HG03066 (cell line): ENCODE results near the gene SHISA5.
"Not testable (repeated sequence)": the region's sequence is repeated elsewhere in the genome, so short reads cannot be mapped to it uniquely, and the experiment has no call there.

Experiments used
- ATAC-seq: cut with Tn5 transposase; IDR thresholded peaks from one replicate; pipeline ENCODE4 v1.9.1; 2021; ENCODE audit warnings: low read depth; ENCODE audit not compliant: unreplicated experiment

The SHISA5 gene, protein sequence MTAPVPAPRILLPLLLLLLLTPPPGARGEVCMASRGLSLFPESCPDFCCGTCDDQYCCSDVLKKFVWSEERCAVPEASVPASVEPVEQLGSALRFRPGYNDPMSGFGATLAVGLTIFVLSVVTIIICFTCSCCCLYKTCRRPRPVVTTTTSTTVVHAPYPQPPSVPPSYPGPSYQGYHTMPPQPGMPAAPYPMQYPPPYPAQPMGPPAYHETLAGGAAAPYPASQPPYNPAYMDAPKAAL

DNA sequence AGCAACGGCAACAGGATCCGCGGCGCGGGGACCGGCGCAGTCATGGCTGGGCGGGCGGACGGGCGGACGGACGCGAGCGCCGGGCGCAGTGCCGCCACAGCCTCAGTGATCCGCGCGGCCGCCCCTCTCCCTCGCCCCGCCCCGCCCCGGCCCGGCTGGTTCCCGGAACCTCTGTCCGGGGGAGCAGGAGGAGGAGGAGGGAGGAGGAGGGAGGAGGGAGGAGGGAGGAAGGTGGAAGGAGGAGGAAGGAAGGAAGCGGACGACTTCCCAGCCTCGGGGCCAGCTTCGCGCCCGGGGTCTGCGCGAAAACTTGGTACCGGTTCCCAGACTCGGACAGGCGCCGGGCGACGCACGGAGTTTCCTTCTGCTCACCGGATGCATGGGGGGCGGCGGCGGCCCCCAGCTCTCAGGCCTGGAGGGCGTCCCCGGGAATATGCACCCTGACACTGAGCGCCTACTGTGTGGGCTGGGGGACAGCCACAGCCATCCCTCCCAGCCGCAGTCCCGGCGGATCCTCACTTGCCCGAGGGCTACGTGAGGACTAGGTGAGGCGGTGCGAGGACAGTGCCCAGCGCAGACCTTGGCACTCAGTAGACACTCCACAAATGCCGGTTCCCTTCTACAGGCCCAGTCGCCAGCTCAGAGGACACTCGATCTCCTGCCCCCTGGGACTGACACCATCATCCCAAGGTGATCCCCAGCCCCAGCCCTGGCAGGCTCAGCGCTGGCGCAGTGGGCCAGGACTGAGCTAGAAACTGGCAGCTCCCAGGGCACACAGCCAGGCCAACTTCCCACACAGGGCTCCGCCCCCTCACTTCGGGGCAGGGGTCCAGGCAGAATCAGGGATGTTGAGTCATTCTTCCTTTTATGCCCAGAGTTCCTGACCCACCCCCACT, at the start of gene SHISA5:
Gene SHISA5 (minus strand): TSS at position 124 of the 896 bp plus-strand sequence. CDS start 80 bp downstream, at position 44.
- peak; percentile 61 for ATAC-seq

DNA sequence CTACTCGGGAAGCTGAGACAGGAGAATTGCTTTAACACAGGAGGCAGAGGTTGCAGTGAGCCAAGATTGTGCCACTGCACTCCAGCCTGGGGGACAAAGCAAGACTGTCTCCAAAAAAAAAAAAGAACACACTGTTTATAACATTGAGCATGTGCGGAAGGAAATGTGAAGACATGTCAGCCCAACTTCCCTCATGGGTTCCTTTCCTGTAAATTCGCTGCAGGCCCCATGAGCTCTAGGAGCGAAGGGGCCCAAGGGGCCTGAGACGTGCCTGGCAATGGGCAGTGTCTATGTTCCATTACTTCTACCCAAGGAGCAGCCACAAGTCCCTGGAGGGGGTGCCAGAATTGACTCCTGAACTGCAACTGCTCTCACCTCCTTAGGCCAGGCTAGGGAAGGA, 49.4 kb upstream of the SHISA5 start:
- no peak for ATAC-seq

DNA sequence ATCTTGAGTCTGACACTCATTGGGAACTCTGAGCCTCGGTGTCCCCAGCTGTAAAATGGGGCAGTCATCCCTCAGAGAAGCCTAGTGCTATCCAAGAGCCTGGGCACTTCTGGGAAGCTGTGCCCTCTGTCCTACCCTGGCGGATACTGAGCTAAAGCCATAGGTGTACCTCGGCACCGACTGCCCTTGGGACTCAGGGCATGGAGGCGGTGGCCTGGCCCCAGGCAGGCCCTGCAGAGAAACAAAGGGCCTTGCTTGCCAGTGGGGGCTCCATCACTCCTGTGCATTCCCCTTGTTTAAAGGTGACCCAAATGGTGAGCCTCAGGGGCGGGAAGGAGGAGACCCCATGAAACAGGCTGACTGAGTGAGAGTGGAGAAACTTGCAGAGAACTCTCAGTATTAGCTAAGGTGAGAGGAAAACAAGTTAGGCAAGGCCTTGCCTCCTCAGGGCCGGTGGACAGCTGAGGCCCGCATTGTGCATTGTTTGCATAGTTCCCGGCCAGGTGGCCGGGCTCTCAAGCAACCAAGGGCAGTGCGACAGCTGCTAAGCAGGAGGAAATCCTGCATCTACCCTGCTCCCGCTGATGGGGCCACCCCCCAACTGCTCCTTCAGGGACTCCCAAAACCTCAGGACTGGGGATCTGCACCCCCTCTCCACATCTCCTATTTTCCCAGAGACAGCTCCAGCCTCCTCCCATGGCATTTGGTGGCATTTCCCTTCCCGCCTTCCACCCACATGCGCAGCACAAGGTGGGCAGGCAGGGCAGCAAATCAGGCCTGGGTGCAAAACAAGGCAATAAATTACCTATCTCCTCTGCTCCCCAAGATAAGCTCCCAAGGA, 48.4 kb upstream of the SHISA5 start:
- no peak for ATAC-seq

DNA sequence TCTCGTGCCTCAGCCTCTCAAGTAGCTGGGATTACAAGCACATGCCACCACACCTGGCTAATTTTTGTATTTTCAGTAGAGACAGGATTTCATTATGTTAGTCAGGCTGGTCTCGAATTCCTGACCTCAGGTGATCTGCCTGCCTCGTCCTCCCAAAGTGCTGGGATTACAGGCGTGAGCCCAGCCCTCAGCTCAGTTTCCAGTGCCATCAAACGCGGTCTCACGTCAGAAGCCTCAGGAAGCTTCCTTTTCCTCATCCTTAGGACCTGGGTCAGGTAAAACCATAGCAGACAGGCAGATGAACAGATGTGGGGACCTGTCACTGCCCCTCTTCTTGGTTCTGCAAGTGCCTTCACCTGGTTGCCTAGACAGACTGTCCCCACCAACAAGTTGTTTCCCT, 47.7 kb upstream of the SHISA5 start:
- not testable (repeated sequence) for ATAC-seq

DNA sequence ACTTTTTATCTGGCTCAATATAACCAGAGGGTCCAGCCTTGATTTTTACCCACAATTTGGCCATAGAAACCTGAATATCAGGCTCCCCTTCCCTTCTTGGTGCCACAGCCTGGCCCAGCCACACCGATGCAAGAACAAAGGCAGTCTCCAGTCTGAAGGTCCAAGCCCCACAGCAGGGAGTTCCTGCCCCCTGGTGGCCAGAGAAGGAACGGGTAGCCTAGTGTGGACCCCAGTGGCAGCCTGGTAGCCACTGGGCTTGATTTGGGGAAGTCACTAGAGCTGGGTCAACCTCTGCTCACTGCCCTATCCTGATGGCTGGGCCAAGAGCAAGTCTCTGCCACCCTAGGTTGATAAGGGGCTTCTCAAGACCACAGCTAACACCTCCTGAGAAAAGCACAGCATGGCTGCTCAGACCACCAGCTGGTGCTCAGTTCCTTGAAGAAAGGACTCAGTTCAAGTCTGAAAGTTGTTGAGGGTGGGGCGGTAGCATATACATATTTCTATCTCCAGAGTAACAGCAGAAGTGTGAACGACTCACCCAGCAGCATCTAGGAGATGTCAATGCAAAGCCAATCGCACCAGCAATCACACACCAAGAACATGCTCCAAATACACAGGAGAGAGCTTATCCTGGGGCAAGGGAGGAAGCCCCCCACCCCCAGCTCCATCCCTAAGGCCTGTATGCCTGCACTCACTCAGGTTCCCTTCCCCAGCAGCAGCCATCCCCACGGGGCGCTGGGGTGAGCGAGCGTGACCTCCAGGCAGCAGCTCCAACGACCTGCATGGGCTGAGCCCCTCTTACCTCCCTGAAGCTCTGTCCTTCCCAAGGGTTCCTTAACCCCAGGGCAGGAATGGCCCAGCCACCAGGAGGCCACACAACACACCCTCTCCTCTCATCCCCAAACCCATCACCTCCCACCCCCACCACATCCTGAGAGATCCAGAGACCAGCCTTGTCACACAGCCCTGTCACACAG, 45.0 kb upstream of the SHISA5 start:
- peak; percentile 68 for ATAC-seq

DNA sequence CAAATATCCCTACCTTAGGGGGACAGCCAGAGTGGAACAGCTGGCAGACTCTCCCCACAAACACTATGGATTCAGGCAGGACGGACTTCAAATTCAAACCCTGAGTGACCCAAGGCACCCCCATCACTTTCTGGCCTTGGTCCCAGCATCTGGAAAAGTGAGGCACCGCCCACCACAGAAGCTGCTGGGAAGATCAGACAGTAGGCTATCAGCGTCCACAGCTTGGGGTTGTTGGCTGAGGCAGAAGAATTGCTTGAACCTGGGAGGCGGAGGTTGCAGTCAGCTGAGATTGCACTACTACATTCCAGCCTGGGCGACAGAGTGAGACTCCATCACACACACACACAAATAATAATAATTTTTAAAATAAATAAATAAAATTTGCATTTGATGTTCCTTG, 44.2 kb upstream of the SHISA5 start:
- ATAC-seq, result no peak

DNA sequence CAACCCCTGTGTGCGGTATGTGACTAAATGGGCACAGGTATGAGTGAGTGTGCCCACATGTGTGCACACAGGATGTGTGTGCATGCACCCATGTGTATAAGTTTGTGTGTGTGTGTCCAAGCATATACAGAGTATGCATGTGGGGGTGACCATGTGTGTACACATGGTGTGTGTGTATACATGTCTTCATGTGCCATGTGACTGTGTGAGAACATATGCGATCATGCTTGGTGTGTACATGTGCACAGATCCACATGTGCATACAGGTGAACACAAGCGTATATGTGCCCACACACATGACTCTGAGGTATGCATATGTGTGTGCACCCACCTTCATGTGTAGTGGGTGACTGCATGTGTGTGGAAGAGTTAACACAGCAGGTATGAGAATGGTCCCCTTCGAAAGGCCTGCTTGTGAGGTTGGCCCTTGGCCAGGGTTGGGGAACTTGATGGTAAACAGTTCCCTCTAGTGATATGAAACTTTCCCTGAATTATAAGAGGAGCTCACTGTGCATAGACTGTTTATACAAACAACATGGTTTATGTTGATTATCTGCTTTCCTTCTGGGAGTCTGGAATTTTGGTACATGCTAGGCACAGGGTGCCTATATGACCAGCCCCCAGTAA, 42.3 kb upstream of the SHISA5 start:
- no peak for ATAC-seq

DNA sequence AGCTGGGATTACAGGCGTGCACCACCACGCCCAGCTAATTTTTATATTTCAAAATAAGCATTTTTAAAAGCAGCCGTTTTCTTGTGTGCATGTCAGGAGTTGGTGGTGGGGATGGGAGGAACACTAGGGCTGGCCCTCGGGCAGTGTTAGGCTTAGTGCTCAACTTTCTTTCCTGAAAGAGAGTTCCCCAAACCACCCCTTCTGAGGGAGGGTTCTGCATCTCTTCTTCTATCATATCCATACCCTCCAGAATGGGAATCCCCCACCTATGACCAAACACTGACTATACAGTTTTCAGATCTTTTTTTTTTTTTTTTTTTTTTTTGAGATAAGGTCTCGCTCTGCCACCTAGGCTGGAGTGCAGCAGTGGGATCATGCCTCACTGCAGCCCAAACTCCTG, 40.2 kb upstream of the SHISA5 start:
- ATAC-seq, result no peak

DNA sequence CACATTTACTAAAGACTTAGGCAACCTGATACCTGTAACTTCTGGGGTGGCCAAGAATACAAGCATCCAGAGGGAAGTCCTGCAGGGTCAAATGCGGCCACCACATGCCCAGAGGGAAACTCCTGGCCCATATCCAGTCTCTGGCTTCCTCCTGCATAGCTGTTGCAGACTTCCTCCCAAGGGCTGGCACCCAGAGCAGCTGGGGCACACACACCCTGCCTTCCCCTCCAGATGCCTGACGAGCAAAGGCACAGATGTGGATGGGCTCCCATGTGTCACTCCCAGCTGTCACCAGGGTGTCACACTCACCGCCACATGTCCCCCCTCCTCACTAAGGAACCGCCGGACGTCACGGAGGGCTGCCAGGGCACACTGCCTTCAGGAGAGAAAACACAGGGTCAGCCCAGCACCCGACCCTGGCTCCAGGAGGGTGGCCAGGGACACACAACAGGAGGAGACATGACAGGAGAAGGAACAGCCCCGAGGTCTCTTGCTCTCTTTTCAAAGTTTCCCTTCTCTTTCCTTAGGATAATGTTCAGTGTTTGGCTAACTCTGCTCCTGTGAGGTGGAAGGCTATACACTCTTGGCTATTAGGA, 39.4 kb upstream of the SHISA5 start:
- no peak for ATAC-seq

DNA sequence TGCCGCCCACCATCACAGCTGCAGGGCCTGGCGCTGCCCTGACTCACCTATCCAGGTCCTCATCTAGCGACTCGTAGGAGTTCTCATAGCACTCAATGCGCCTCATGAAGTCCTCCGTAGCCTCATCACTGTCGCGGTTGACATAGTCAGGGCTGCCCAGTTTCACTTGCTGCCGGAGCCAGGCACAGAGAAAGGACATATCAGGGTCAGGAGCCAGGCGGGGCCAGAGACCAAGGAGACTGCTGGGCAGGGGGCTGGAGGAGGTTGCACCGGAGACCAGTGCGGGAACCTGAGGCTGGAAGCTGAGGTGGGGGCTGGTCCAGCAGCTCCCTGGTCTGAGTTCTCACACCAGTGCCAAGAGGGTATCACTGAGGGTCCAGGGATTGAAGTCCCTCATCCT, 34.5 kb upstream of the SHISA5 start:
- no peak for ATAC-seq

DNA sequence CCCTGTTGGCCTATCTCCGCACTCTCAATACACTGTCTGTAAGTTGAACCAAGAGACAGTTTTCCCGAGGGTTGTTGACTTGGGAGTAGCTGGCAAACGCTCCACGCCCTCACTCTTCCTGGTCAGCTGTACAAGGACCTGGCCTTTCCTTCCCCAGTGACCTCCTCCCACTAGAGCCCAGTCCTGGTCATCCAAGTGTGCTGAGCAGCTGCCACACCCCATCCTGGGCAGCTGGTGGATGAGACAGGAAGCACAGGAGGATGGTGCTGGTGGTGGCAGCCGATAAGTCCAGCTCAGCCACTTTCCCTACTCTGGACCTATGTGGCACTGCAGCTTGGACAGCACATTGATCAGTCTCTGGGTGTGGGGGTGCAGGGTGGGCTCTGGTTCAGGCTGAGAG, 32.8 kb upstream of the SHISA5 start:
- no peak for ATAC-seq

DNA sequence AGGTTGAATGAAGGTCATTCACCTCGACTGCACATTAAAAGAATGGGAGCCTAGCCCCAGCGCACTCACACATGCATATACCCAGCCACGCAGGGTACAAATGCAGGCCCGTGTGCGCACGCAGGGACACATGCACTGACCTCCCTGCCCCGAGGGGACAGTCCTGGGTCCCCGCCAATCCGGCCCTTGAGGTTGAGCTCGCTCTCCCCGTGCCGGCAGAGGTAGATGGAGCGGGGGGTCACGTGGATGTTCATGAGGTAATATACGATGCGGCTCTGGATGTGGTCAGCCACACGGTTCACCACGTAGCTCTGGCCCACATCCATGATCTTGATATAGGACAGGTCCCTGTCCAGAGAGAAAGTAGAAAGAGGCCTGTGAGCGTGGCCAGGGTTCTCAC, 32.1 kb upstream of the SHISA5 start:
- no peak for ATAC-seq

DNA sequence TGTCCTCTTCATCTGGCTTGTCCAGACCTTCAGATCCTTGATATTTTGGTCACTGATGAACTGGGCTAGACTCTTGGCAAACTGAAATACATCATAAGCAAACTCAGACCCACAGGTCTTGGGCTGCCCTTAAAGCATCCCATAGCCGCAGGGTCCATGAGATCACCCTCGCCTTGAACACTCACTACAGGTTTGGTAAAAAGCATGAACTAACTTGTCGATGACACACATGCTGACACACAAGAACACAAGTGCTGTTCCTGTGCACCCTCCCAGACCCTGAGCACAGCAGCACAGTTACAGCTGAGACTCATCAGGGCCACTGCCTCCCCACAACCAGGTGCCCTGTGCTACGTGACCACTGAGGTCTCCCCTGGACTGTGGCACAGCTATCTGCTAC, 31.6 kb upstream of the SHISA5 start:
- no peak for ATAC-seq

DNA sequence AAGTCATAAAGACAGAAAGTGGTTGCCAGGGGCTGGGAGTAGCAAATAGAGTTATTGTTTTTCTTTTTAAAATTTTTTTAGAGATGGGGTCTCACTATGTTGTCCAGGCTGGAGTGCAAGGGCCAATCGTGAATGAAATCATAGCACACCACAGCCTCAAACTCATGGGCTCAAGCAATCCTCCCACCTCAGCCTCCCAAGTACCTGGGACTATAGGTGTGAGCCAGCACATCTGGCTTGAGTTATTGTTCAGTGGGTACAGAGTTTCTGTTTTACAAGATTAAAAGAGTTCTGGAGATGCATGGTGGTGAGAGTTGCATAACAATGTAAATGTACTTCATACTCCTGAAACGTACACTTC, 29.0 kb upstream of the SHISA5 start:
- ATAC-seq, result no peak

DNA sequence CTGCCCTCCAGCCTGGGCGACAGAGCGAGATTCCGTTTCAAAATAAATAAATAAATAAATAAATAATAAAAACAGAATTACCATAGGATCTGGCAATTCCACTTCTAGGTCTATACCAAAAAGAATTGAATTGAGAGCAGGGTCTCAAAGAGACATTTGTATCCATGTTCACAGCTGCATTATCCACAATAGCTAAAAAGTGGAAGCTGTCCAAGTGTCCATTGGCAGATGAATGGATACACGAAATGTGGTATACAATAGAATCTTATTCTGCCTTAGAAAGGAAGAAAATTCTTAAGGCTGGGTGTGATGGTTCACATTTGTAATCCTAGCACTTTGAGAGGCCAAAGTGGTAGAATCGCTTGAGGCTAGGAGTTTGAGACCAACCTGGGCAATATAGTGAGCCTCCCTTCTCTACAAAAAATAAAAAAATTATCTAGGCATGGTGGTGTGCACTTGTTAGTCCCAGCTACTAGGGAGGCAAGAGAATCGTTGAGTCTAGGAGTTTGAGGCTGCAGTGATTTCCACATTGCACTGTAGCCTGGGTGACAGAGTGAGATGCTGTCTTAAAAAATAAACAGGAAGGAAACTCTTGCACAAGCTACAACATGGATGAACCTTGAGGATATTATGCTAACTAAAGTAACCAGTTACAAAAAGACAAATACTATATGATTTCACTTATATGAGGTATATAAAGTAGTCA, 28.4 kb upstream of the SHISA5 start:
- no peak for ATAC-seq

DNA sequence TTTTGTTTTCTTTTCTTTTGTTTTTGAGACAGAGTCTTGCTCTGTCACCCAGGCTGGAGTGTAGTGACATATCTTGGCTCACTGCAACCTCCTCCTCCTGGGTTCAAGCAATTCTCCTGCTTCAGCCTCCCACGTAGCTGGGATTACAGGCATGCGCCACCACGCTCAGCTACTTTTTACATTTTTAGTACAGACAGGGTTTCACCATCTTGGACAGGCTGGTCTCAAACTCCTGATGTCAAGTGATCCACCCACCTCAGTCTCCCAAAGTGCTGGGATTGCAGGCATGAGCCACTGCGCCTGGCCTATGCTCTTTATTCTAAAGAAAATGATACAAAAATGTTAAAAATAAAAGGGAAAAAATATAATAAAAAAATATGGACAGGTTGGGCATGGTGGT, 26.7 kb upstream of the SHISA5 start:
- not testable (repeated sequence) for ATAC-seq

DNA sequence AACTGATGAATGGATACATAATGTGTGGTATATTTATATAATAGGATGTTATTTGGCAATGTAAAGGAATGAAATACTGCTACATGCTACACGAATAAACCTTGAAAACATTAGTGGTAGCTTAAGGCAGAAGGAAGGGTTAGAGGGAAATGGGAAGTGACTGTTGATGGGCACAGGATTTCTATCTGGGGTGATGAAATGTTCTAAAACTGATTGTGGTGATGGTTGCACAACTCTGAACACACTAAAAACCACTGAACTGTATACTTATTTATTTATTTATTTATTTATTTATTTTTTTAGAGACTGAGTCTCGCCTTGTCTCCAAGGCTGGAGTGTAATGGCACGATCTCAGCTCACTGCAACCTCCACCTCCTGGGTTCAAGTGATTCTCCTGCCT, 24.8 kb upstream of the SHISA5 start:
- no peak for ATAC-seq

DNA sequence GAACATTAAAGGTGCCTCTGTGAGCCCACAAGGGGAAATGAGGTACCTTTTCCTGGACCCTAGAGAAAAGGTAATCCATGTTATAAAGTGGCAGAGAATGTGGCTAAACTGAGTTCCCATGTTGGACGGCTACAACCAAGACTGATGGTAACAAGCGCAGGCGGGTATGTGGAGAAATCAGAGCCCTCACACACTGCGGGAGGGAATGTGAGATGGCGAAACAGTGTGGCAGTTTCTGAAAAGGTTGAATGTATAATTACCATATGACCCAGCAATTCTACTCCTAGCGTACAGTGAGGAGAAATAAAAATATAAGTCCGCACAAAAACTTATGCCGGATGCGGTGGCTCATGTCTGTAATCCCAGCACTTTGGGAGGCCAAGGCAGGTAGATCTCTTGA, 24.1 kb upstream of the SHISA5 start:
- ATAC-seq, result no peak

DNA sequence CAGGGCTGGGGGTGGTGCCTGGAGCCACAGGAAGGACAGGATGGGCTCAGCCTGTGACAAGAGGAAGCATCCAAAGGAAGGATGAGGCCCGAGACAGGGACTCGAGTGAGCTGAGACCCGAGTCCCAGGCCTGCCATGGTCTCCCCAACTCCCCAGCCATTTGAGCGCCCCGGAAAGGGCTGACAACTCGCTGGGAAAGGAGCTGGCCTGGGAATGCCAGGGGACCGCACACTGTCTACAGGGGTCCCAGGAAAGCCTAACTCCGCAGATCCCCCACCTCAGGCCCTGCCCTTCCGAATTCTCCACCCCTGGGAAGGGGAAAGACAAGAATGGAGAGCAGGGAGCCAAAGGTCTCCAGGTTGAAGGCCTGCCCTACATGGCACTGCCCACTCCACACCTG, 21.0 kb upstream of the SHISA5 start:
- ATAC-seq, result no peak
